GM12878 (cell line): ENCODE data around the gene CLECL1.

Source experiments
- CTCF ChIP-seq, 3 experiments: IDR thresholded peaks in 2 of 3; conservative IDR thresholded peaks in 1 of 3; 2 replicates each; pipeline ENCODE4 v1.5.1; 2011; ENCODE audit warnings: low read depth in 3 of 3, low read length in 3 of 3, mild to moderate bottlenecking in 3 of 3, control low read depth in 2 of 3, moderate library complexity in 2 of 3, inconsistent platforms in 1 of 3, mixed read lengths in 1 of 3; ENCODE audit not compliant: control insufficient read depth in 2 of 3, insufficient read depth in 1 of 3; ENCODE audit errors: extremely low read depth in 1 of 3
- FOXM1 ChIP-seq: IDR thresholded peaks from 2 replicates; pipeline ENCODE4 v1.6.1; 2012; ENCODE audit warnings: low read depth, mild to moderate bottlenecking, inconsistent platforms, low read length, moderate library complexity
- MXI1 ChIP-seq: fragments of 150-350 bp; IDR thresholded peaks from 2 replicates; pipeline ENCODE4 v1.6.1; 2011; ENCODE audit warnings: low read depth, mild to moderate bottlenecking, inconsistent platforms, low read length, improper control_type of control experiment
- PAX5 ChIP-seq: IDR thresholded peaks from 2 replicates; pipeline ENCODE4 v1.6.1; 2011; ENCODE audit warnings: low read depth, low read length, borderline replicate concordance
- POLR2A ChIP-seq: IDR thresholded peaks from 2 replicates; pipeline ENCODE4 v1.6.1; 2011; ENCODE audit warnings: low read depth, mild to moderate bottlenecking, low read length
- RAD21 ChIP-seq: IDR thresholded peaks from 2 replicates; pipeline ENCODE4 v1.6.1; 2011; ENCODE audit warnings: mild to moderate bottlenecking, low read depth, low read length, moderate library complexity; ENCODE audit not compliant: insufficient read depth

GRCh38 chr12:9755035-9755434 lies 22.1 kb upstream of the CLECL1 start:
- TF ChIP-seq RAD21, result no peak
- no peak for TF ChIP-seq FOXM1
- TF ChIP-seq MXI1, result no peak
- no peak for TF ChIP-seq POLR2A
- TF ChIP-seq PAX5, result no peak
- TF ChIP-seq CTCF (IDR thresholded peaks at IDR 0.05 in 2 of 3, conservative IDR thresholded peaks at IDR 0.05 in 1 of 3; ENCODE audit: control insufficient read depth in 2 of 3, extremely low read depth in 1 of 3, insufficient read depth in 1 of 3, low read depth in 3 of 3, low read length in 3 of 3), result no peak
